ENCODE measurements around the gene MED13L. TPM values are rescaled to one million over a fixed set of nuclear protein-coding genes. Genes with fewer than 3 reads are reported as not detected.
A peak's percentile ranks its signal among the peaks of the same experiment; 100 is the strongest.
"Not testable (repeated sequence)": the region's sequence is repeated elsewhere in the genome, so short reads cannot be mapped to it uniquely, and the experiment has no call there.

The MED13L gene
- total RNA-seq, 4 donors from 2014 or later = 173 to 222 (median 192) TPM

DNA sequence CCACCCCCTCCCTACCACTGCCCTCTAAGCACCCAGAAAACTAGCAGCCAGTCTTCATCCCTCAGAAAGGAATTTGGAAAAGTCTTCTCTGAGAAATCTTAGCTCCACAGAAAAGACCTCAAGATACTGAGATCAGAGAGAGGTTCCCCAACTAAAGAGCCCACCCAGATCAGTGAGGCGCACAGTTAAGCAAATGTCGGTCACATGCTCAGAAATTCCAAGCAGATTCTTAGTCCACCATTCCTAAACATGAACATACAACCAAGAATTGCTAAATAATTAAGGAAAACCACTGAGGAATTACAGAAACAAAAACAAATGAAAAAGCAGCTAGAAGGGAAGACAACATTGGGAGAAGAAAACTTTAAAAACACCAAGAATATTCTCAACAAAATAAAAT lies 32.3 kb downstream of the MED13L start:
- no peaks in the 10 kb centered on the region for H3K9me3 ChIP-seq
- no peak for ATAC-seq
- no peaks in the 10 kb centered on the region for H3K36me3 ChIP-seq
- H3K27me3 ChIP-seq = no peaks in the 10 kb centered on the region
- no peak overlapping the region for H3K27ac ChIP-seq
- H3K4me1 ChIP-seq = peaks cover 19 to 91% (median 24%) of the 10 kb centered on the region in 3 donors
- no peak overlapping the region for H3K4me3 ChIP-seq
- WGBS, 2 donors (ENCODE audit: low coverage in 1 of 2) = 88 to 100% methylated on average over 2 of the region's 2 CpGs
- TF ChIP-seq POLR2A (IDR thresholded peaks at IDR 0.05) (no peak), POLR2AphosphoS5 (IDR thresholded peaks at IDR 0.05) (no peak), EP300 (IDR thresholded peaks at IDR 0.05) (no peak)
- TF ChIP-seq, protein P1, sequence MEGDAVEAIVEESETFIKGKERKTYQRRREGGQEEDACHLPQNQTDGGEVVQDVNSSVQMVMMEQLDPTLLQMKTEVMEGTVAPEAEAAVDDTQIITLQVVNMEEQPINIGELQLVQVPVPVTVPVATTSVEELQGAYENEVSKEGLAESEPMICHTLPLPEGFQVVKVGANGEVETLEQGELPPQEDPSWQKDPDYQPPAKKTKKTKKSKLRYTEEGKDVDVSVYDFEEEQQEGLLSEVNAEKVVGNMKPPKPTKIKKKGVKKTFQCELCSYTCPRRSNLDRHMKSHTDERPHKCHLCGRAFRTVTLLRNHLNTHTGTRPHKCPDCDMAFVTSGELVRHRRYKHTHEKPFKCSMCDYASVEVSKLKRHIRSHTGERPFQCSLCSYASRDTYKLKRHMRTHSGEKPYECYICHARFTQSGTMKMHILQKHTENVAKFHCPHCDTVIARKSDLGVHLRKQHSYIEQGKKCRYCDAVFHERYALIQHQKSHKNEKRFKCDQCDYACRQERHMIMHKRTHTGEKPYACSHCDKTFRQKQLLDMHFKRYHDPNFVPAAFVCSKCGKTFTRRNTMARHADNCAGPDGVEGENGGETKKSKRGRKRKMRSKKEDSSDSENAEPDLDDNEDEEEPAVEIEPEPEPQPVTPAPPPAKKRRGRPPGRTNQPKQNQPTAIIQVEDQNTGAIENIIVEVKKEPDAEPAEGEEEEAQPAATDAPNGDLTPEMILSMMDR (IDR thresholded peaks at IDR 0.05) = no peak

DNA sequence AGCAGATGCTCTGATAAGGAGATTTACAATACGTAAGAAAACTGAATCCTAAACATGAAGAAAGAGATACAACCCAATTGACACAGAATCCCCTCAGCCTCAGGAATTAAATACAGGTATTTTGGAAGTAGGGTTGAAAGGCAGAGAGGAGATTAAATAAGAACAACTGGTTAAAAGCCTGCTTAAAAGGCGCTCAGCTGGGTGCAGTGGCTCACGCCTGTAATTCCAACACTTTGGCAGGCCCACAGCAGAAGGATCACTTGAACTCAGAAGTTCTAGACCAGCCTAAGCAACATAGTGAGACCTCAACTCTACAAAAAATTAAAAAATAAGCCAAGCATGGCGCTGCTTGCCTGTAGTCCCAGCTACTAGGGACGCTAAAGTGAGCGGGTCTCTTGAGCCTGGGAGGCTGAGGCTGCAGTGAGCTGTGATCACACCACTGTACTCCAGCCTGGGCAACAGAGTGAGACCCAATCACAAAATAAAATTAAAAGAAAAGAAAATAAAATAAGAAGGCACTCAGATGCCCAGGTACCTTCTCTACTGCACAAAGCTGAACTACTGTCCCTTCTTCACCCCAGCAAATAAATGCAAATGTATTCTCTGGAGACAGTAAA lies 32.9 kb downstream of the MED13L start:
- TF ChIP-seq, protein P1 (IDR thresholded peaks at IDR 0.05) = no peak
- no peak for TF ChIP-seq POLR2A (IDR thresholded peaks at IDR 0.05)
- no peak for TF ChIP-seq EP300 (IDR thresholded peaks at IDR 0.05)
- TF ChIP-seq POLR2AphosphoS5 (IDR thresholded peaks at IDR 0.05) = no peak
- WGBS, 2 donors (ENCODE audit: low coverage in 1 of 2) = 73 to 85% methylated on average over 6 of the region's 6 CpGs
- no peaks in the 10 kb centered on the region for H3K27me3 ChIP-seq
- peaks cover 19 to 97% (median 24%) of the 10 kb centered on the region in 3 donors for H3K4me1 ChIP-seq
- no peaks in the 10 kb centered on the region for H3K36me3 ChIP-seq
- H3K9me3 ChIP-seq = no peaks in the 10 kb centered on the region
- no peak overlapping the region for H3K27ac ChIP-seq
- no peak overlapping the region for H3K4me3 ChIP-seq
- peak; percentile 28 for ATAC-seq

DNA sequence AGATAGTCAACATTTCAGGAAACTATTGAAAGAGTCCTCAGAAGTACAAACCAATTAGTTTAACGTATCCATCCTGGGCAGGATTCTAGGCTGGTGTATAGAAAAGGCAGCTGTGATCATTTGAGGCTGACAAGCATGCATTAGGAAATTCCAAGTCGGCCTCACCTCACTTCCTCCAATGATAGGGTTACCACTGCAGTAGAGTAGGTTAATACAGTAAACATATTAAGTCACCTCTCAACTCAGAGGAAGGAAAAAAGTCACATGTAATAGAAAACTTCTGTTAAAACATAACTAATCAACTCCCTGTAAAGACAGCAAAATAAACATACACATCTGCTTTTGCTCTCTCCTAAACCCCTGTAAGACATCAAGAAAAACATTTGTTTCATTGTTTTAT lies 33.5 kb downstream of the MED13L start:
- Histone ChIP-seq H3K27me3 (no peaks in the 10 kb centered on the region), H3K4me1 (peaks cover 17 to 93% (median 24%) of the 10 kb centered on the region in 3 donors), H3K36me3 (no peaks in the 10 kb centered on the region), H3K4me3 (no peak overlapping the region), H3K9me3 (no peaks in the 10 kb centered on the region), H3K27ac (no peak overlapping the region)
- TF ChIP-seq POLR2AphosphoS5 (IDR thresholded peaks at IDR 0.05) = no peak
- TF ChIP-seq, protein P1 (IDR thresholded peaks at IDR 0.05) = no peak
- no peak for TF ChIP-seq POLR2A (IDR thresholded peaks at IDR 0.05)
- TF ChIP-seq EP300 (IDR thresholded peaks at IDR 0.05) = no peak
- WGBS, 2 donors (ENCODE audit: low coverage in 1 of 2) = 27 to 50% methylated on average over 1 to 2 of the region's 2 CpGs
- ATAC-seq = no peak

DNA sequence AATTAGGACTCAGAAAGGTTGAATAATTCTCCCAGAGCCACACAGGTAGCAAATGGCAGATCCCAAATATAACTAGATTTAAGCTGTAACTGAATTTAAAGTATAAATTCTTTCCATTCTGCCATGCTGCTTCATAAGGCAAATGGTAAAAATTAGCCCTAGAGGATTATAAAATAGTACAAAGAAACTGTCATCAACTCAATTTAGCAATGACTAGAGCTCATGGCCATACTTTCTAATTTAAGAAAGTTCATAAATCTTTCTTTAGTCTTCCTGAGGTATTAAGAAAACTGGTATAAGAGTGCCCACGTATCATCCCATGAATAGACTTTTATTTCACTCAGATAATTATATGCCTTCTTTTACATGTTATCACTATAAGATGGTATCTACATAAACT lies 34.8 kb downstream of the MED13L start:
- no peak overlapping the region for H3K27ac ChIP-seq
- H3K36me3 ChIP-seq = no peaks in the 10 kb centered on the region
- 27 to 60% methylated on average over 1 of the region's 1 CpG for WGBS, 2 donors (ENCODE audit: low coverage in 1 of 2)
- no peaks in the 10 kb centered on the region for H3K9me3 ChIP-seq
- ATAC-seq = no peak
- H3K27me3 ChIP-seq = no peaks in the 10 kb centered on the region
- TF ChIP-seq, protein P1 (IDR thresholded peaks at IDR 0.05) = no peak
- no peak for TF ChIP-seq EP300 (IDR thresholded peaks at IDR 0.05)
- TF ChIP-seq POLR2AphosphoS5 (IDR thresholded peaks at IDR 0.05) = no peak
- no peak for TF ChIP-seq POLR2A (IDR thresholded peaks at IDR 0.05)
- no peak overlapping the region for H3K4me3 ChIP-seq
- peaks cover 11 to 90% (median 19%) of the 10 kb centered on the region in 3 donors for H3K4me1 ChIP-seq

DNA sequence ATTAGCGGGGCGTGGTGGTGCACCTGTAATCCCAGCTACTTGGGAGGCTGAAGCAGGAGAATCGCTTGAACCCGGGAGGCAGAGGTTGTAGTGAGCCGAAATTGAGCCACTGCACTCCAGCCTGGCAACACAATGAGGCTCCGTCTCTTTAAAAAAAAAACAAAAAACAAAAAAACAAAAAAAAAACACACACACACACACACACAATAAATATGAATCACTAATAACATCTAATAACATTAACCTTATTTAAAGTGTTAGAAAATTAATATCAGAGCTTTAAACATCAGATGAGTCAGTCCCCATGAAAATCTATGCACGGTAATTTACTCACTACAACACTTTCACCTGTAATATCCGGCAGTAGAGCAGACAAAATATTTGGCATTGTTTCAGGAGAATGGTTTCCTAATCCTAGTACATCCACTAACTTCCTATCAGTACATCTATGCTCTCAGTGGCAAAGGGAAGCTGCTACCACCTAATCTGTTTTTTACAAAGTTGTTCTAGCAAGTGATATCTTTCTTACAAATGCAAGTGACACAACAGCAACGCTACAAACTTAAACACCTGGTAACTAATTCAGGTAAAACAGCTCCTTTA lies 36.2 kb downstream of the MED13L start:
- WGBS, 2 donors (ENCODE audit: low coverage in 1 of 2) = 64 to 68% methylated on average over 4 to 5 of the region's 9 CpGs
- ATAC-seq = no peak
- no peak overlapping the region for H3K4me3 ChIP-seq
- H3K4me1 ChIP-seq = peaks cover 12 to 90% (median 15%) of the 10 kb centered on the region in 3 donors
- H3K27ac ChIP-seq = no peak overlapping the region
- no peak for TF ChIP-seq POLR2A (IDR thresholded peaks at IDR 0.05)
- TF ChIP-seq POLR2AphosphoS5 (IDR thresholded peaks at IDR 0.05) = no peak
- TF ChIP-seq, protein P1 (IDR thresholded peaks at IDR 0.05) = no peak
- no peaks in the 10 kb centered on the region for H3K36me3 ChIP-seq
- H3K27me3 ChIP-seq = no peaks in the 10 kb centered on the region
- H3K9me3 ChIP-seq = no peaks in the 10 kb centered on the region

DNA sequence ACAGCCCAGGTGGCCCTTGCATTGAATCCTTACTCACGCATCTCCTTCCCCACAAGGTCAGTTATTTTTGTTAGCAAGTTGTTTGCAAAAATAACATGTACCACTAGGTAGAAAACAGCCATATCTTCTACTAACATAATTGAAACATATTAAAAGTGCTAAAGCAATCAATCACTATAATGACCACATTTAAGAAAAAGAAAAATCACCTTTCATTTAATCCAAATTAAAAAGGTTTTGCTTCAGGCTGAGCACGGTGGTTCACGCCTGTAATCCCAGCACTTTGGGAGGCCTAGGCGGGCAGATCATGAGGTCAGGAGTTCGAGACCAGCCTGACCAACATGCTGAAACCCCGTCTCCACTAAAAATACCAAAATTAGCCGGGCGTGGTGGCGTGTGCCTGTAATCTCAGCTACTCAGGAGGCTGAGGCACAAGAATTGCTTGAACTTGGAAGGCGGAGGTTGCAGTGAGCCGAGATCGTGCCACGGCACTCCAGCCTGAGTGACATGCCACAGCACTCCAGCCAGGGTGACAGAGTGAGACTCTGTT lies 38.8 kb downstream of the MED13L start:
- peaks cover 4 to 86% (median 7%) of the 10 kb centered on the region in 3 donors for H3K4me1 ChIP-seq
- 87 to 91% methylated on average over 3 to 7 of the region's 13 CpGs for WGBS, 2 donors (ENCODE audit: low coverage in 1 of 2)
- H3K27ac ChIP-seq, H3K36me3 ChIP-seq, ATAC-seq, H3K9me3 ChIP-seq, H3K27me3 ChIP-seq, H3K4me3 ChIP-seq: not testable (repeated sequence)
